HepG2 (cell line): Measurements from ENCODE around the gene MEGF11. TPM values are rescaled to one million over a fixed set of nuclear protein-coding genes. Genes with fewer than 3 reads are reported as not detected.

ENCODE experiments used
- ELF4 ChIP-seq: sonication (generic); formaldehyde crosslinking; IDR thresholded peaks from 2 replicates; pipeline ENCODE4 v1.5.0; 2020; ENCODE audit warnings: missing genetic modification reagents, mild to moderate bottlenecking, moderate library complexity, borderline replicate concordance
- MAX ChIP-seq: IDR thresholded peaks from 2 replicates; pipeline ENCODE4 v1.6.1; 2012; ENCODE audit warnings: inconsistent platforms
- RXRA ChIP-seq: sonication (generic); formaldehyde crosslinking; IDR thresholded peaks from 2 replicates; pipeline ENCODE4 v1.5.1; 2020; ENCODE audit warnings: missing genetic modification reagents
- ZNF556 ChIP-seq: sonication (generic); formaldehyde crosslinking; IDR thresholded peaks from 2 replicates; pipeline ENCODE4 v1.4.0; 2020; ENCODE audit warnings: mild to moderate bottlenecking, missing genetic modification reagents, borderline replicate concordance
- polyA plus RNA-seq, 8 experiments: library from polyadenylated mRNA; depleted of rRNA in 3 of 8; stranded (reverse) in 7 of 8; unstranded in 1 of 8; fragments of >200 nt; fragmentation: Illumina TruSeq in 4 of 8; extraction: Trizol in 4 of 8; gene quantifications; 2 replicates each; pipeline versions ENCODE4 v1.2.1 to v1.2.3, GENCODE V29; 2011 to 2016; ENCODE audit warnings: low read depth in 4 of 8, missing spikeins in 1 of 8, mixed read lengths in 1 of 8; ENCODE audit not compliant: insufficient read depth in 1 of 8
- total RNA-seq, 5 experiments: library from RNA; depleted of rRNA; stranded (reverse); fragments of >200 nt; fragmentation: Illumina TruSeq; extraction: Trizol; gene quantifications; 2 replicates each; pipeline ENCODE4 v1.2.3, GENCODE V29; 2016; ENCODE audit warnings: low read depth in 1 of 5
- TF ChIP-seq, protein P1 (sequence below): sonication (generic); formaldehyde crosslinking; IDR thresholded peaks from 2 replicates; pipeline ENCODE4 v1.5.0; 2020; ENCODE audit warnings: missing genetic modification reagents, mild to moderate bottlenecking, borderline replicate concordance
- TF ChIP-seq, protein P2 (sequence below): sonication (generic); formaldehyde crosslinking; IDR thresholded peaks from 2 replicates; pipeline ENCODE4 v1.5.1; 2020; ENCODE audit warnings: mild to moderate bottlenecking, missing genetic modification reagents
- TF ChIP-seq, protein P3 (sequence below): IDR thresholded peaks from 2 replicates; pipeline ENCODE4 v1.6.1; 2018; ENCODE audit warnings: missing genetic modification reagents

Gene MEGF11
- total and polyA plus RNA-seq, 2 of the 13 experiments (the other 11 are each of a cell fraction or from before 2014, with no cell fraction given): not detected

DNA sequence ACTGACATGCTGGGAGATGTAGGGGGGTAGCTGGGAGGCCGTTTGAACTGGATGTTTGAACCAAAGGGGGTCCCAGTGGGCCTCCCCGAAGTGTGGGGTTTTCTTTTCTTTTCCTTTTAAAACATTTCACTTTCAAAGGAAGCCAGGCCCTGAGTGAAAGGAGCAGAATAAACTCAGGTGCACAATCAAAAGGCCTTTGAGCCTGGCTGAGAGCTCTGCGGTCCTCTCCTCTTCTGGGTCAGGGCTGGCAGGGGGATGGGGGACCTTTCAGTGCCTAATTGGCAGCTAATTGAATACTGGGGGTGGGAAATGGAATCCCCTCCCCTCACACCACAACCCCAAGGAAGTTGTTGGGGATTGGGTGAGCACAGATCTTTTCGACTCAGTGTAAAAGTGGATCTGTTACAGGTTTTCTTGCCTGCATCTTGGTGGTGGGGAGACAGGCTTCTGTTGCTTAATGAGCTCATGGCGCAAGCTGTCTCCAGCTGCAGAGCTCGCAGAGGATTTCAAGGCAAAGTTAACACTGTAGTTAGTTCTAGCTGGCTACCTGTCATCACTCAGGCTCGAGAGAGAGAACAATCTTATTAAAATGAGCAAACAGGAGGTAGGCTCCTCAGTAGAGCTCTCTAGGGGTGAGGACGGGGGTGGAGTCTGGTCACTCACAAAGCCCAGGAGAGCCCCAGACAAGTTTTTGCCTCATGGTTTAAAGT lies 251.7 kb downstream of the MEGF11 start (continued):
- TF ChIP-seq, protein P1, sequence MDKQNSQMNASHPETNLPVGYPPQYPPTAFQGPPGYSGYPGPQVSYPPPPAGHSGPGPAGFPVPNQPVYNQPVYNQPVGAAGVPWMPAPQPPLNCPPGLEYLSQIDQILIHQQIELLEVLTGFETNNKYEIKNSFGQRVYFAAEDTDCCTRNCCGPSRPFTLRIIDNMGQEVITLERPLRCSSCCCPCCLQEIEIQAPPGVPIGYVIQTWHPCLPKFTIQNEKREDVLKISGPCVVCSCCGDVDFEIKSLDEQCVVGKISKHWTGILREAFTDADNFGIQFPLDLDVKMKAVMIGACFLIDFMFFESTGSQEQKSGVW (CRISPR knock-in tag): no peak
- TF ChIP-seq ELF4 (CRISPR knock-in tag) (no peak), MAX (no peak), RXRA (CRISPR knock-in tag) (no peak), ZNF556 (CRISPR knock-in tag) (no peak)
- TF ChIP-seq, protein P2, sequence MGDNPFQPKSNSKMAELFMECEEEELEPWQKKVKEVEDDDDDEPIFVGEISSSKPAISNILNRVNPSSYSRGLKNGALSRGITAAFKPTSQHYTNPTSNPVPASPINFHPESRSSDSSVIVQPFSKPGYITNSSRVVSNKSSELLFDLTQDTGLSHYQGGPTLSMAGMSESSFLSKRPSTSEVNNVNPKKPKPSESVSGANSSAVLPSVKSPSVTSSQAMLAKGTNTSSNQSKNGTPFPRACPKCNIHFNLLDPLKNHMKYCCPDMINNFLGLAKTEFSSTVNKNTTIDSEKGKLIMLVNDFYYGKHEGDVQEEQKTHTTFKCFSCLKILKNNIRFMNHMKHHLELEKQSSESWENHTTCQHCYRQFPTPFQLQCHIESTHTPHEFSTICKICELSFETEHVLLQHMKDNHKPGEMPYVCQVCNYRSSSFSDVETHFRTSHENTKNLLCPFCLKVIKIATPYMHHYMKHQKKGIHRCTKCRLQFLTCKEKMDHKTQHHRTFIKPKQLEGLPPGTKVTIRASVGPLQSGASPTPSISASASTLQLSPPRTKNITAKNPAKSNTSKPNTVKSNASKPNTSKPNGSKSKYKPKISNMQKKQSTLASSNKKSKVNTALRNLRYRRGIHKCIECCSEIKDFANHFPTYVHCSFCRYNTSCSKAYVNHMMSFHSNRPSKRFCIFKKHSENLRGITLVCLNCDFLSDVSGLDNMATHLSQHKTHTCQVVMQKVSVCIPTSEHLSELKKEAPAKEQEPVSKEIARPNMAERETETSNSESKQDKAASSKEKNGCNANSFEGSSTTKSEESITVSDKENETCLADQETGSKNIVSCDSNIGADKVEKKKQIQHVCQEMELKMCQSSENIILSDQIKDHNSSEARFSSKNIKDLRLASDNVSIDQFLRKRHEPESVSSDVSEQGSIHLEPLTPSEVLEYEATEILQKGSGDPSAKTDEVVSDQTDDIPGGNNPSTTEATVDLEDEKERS (CRISPR knock-in tag): no peak
- TF ChIP-seq, protein P3, sequence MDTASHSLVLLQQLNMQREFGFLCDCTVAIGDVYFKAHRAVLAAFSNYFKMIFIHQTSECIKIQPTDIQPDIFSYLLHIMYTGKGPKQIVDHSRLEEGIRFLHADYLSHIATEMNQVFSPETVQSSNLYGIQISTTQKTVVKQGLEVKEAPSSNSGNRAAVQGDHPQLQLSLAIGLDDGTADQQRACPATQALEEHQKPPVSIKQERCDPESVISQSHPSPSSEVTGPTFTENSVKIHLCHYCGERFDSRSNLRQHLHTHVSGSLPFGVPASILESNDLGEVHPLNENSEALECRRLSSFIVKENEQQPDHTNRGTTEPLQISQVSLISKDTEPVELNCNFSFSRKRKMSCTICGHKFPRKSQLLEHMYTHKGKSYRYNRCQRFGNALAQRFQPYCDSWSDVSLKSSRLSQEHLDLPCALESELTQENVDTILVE (CRISPR knock-in tag): no peak
